NK-92 (cell line): Measurements from ENCODE around the gene HOMER3.
"Not testable (repeated sequence)": the region's sequence is repeated elsewhere in the genome, so short reads cannot be mapped to it uniquely, and the experiment has no call there.

Experiments
- DNase-seq: peaks from one replicate; lab custom pipeline; 2025; ENCODE audit not compliant: unreplicated experiment; lab: John Stamatoyannopoulos, UW

HOMER3 gene

GRCh38 chr19:18903156-18904037 lies 37.6 kb downstream of the HOMER3 start:
- no peak for DNase-seq

- not testable (repeated sequence) for DNase-seq
Measured at GRCh38 chr19:18902519-18902918, 38.5 kb downstream of the HOMER3 start.

GRCh38 chr19:18901491-18901890 lies 39.5 kb downstream of the HOMER3 start:
- DNase-seq = no peak

GRCh38 chr19:18900700-18901481 lies 40.1 kb downstream of the HOMER3 start:
- no peak for DNase-seq

- no peak for DNase-seq
Measured at GRCh38 chr19:18899624-18900560, 41.1 kb downstream of the HOMER3 start.

- no peak for DNase-seq
Measured at GRCh38 chr19:18898607-18899408, 42.2 kb downstream of the HOMER3 start.

GRCh38 chr19:18898081-18898606 lies 42.9 kb downstream of the HOMER3 start:
- DNase-seq = no peak

GRCh38 chr19:18897094-18898029 lies 43.7 kb downstream of the HOMER3 start:
- DNase-seq = no peak

- DNase-seq = no peak
Measured at GRCh38 chr19:18896421-18896841, 44.6 kb downstream of the HOMER3 start.

GRCh38 chr19:18895824-18896341 lies 45.1 kb downstream of the HOMER3 start, which contains the start of gene CERS1:
CERS1 (minus strand) TSS chr19:18896158; CDS start chr19:18896072, 86 bp downstream.
- DNase-seq = no peak

- DNase-seq = no peak
Measured at GRCh38 chr19:18895038-18895823, 45.8 kb downstream of the HOMER3 start.

- no peak for DNase-seq
Measured at GRCh38 chr19:18894254-18895037, 46.6 kb downstream of the HOMER3 start.

- DNase-seq = no peak
Measured at GRCh38 chr19:18893587-18894253, 47.3 kb downstream of the HOMER3 start.

- no peak for DNase-seq
Measured at GRCh38 chr19:18889949-18890745, 50.9 kb downstream of the HOMER3 start.

- DNase-seq = no peak
Measured at GRCh38 chr19:18886972-18887371, 54.0 kb downstream of the HOMER3 start.
